H9 (cell line): ENCODE measurements around the gene CA12. TPM values are rescaled to one million over a fixed set of nuclear protein-coding genes. Genes with fewer than 3 reads are reported as not detected.

Experiments used
- DNase-seq: peaks from one replicate; pipeline ENCODE4 v3.0.0-alpha.2; 2017
- H2AFZ ChIP-seq: one replicate; pipeline ENCODE4 v1.6.1; 2013; ENCODE audit warnings: mild to moderate bottlenecking, low read length, control low read depth, moderate library complexity
- H2AK5ac ChIP-seq: 2 replicates; pipeline ENCODE4 v1.6.1; 2013; ENCODE audit warnings: low read length, control low read depth, mixed read lengths; ENCODE audit not compliant: insufficient read length
- H2BK120ac ChIP-seq: one replicate; pipeline ENCODE4 v1.6.1; 2013; ENCODE audit warnings: low read depth, mild to moderate bottlenecking, low read length, control low read depth, inconsistent platforms; ENCODE audit not compliant: poor library complexity, severe bottlenecking
- H2BK12ac ChIP-seq: 2 replicates; pipeline ENCODE4 v1.6.1; 2013; ENCODE audit warnings: low read length, control low read depth, mixed read lengths, low read depth; ENCODE audit not compliant: insufficient read length
- H2BK15ac ChIP-seq: 2 replicates; pipeline ENCODE4 v1.6.1; 2013; ENCODE audit warnings: low read depth, low read length, control low read depth
- H2BK20ac ChIP-seq: one replicate; pipeline ENCODE4 v1.6.1; 2013; ENCODE audit warnings: low read depth, mild to moderate bottlenecking, low read length, control low read depth, inconsistent platforms; ENCODE audit not compliant: poor library complexity, severe bottlenecking
- H2BK5ac ChIP-seq: 2 replicates; pipeline ENCODE4 v1.6.1; 2013; ENCODE audit warnings: low read length, control low read depth, mixed read lengths; ENCODE audit not compliant: insufficient read length
- H3K14ac ChIP-seq: 2 replicates; pipeline ENCODE4 v1.6.1; 2013; ENCODE audit warnings: low read length, control low read depth; ENCODE audit not compliant: insufficient read depth
- H3K18ac ChIP-seq: 2 replicates; pipeline ENCODE4 v1.6.1; 2013; ENCODE audit warnings: low read depth, mild to moderate bottlenecking, mixed read lengths, low read length, control low read depth; ENCODE audit not compliant: insufficient read length
- H3K23ac ChIP-seq: 2 replicates; pipeline ENCODE4 v1.6.1; 2013; ENCODE audit warnings: low read length, control low read depth, mixed read lengths, low read depth; ENCODE audit not compliant: insufficient read length
- H3K23me2 ChIP-seq: 2 replicates; pipeline ENCODE4 v1.6.1; 2013; ENCODE audit warnings: low read depth, mild to moderate bottlenecking, mixed read lengths, low read length, control low read depth; ENCODE audit not compliant: insufficient read length, poor library complexity, severe bottlenecking
- H3K27ac ChIP-seq: 2 replicates; pipeline ENCODE4 v1.5.1; 2013; ENCODE audit warnings: low read length, control low read depth, mixed read lengths, low read depth; ENCODE audit not compliant: insufficient read length
- H3K27me3 ChIP-seq: 2 replicates; pipeline ENCODE4 v1.6.1; 2013; ENCODE audit warnings: low read length, control low read depth, inconsistent platforms; ENCODE audit not compliant: insufficient read depth
- H3K4ac ChIP-seq: 2 replicates; pipeline ENCODE4 v1.6.1; 2013; ENCODE audit warnings: low read depth, mild to moderate bottlenecking, control low read depth, inconsistent platforms, low read length, moderate library complexity
- H3K4me1 ChIP-seq: 2 replicates; pipeline ENCODE4 v1.6.1; 2013; ENCODE audit warnings: low read length, control low read depth, inconsistent platforms; ENCODE audit not compliant: insufficient read depth
- H3K4me2 ChIP-seq: 2 replicates; pipeline ENCODE4 v1.6.1; 2013; ENCODE audit warnings: low read length, control low read depth, mixed read lengths; ENCODE audit not compliant: insufficient read length, insufficient read depth
- H3K56ac ChIP-seq: 2 replicates; pipeline ENCODE4 v1.6.1; 2013; ENCODE audit warnings: low read depth, mild to moderate bottlenecking, mixed read lengths, low read length, control low read depth; ENCODE audit not compliant: insufficient read length
- H3K79me1 ChIP-seq: 2 replicates; pipeline ENCODE4 v1.6.1; 2013; ENCODE audit warnings: low read depth, mild to moderate bottlenecking, moderate library complexity, low read length, control low read depth, inconsistent platforms; ENCODE audit not compliant: insufficient read depth, poor library complexity, severe bottlenecking
- H3K79me2 ChIP-seq: 2 replicates; pipeline ENCODE4 v1.6.1; 2013; ENCODE audit warnings: low read length, control low read depth, inconsistent platforms; ENCODE audit not compliant: insufficient read depth
- H3K9ac ChIP-seq: 2 replicates; pipeline ENCODE4 v1.6.1; 2013; ENCODE audit warnings: low read length, control low read depth, mixed read lengths; ENCODE audit not compliant: insufficient read length; ENCODE audit errors: extremely low read depth
- H3K9me3 ChIP-seq: one replicate; pipeline ENCODE4 v1.6.1; 2013; ENCODE audit warnings: low read depth, low read length, inconsistent platforms; ENCODE audit not compliant: control insufficient read depth
- H3T11ph ChIP-seq: one replicate; pipeline ENCODE4 v1.6.1; 2013; ENCODE audit warnings: mild to moderate bottlenecking, low read length, control low read depth, inconsistent platforms
- H4K20me1 ChIP-seq: one replicate; pipeline ENCODE4 v1.6.1; 2013; ENCODE audit not compliant: control insufficient read depth, insufficient read length, insufficient read depth
- H4K5ac ChIP-seq: 2 replicates; pipeline ENCODE4 v1.6.1; 2013; ENCODE audit warnings: low read depth, mild to moderate bottlenecking, mixed read lengths, low read length, control low read depth; ENCODE audit not compliant: insufficient read length
- H4K8ac ChIP-seq: replicated peaks from 2 replicates; pipeline ENCODE4 v1.6.1; 2013; ENCODE audit warnings: low read length, control low read depth, mixed read lengths, low read depth; ENCODE audit not compliant: insufficient read length
- H4K91ac ChIP-seq: 2 replicates; pipeline ENCODE4 v1.6.1; 2013; ENCODE audit warnings: low read depth, mild to moderate bottlenecking, moderate library complexity, mixed read lengths, low read length, control low read depth; ENCODE audit not compliant: insufficient read length
- H3K27ac Mint-ChIP-seq, 3 experiments: 2 replicates in 2 of 3; 3 replicates in 1 of 3; pipeline ENCODE4 v1.8.0; 2020 to 2021; ENCODE audit warnings: mixed read lengths in 3 of 3, mild to moderate bottlenecking in 1 of 3, moderate library complexity in 1 of 3
- H3K27me3 Mint-ChIP-seq: 2 replicates; pipeline ENCODE4 v1.8.0; 2021; ENCODE audit warnings: low read depth, mild to moderate bottlenecking, moderate library complexity, mixed read lengths
- H3K36me3 Mint-ChIP-seq, 3 experiments: 2 replicates in 2 of 3; 3 replicates in 1 of 3; pipeline ENCODE4 v1.8.0; 2020 to 2021; ENCODE audit warnings: low read depth in 3 of 3, mixed read lengths in 3 of 3; ENCODE audit not compliant: insufficient read depth in 1 of 3
- H3K4me1 Mint-ChIP-seq, 2 experiments: 2 replicates each; pipeline ENCODE4 v1.8.0; 2020; ENCODE audit warnings: mixed read lengths in 2 of 2
- H3K4me3 Mint-ChIP-seq, 2 experiments: 2 replicates in 1 of 2; 3 replicates in 1 of 2; pipeline ENCODE4 v1.8.0; 2020 to 2021; ENCODE audit warnings: mild to moderate bottlenecking in 2 of 2, mixed read lengths in 2 of 2, moderate library complexity in 1 of 2
- H3K9me3 Mint-ChIP-seq, 2 experiments: 2 replicates in 1 of 2; 3 replicates in 1 of 2; pipeline ENCODE4 v1.8.0; 2020; ENCODE audit warnings: mild to moderate bottlenecking in 2 of 2, mixed read lengths in 2 of 2, moderate library complexity in 1 of 2
- CTCF ChIP-seq: fragments of 200-600 bp; sonication (generic); conservative IDR thresholded peaks from 3 replicates; pipeline ENCODE4 v1.8.0; 2021; ENCODE audit warnings: antibody characterized with exemption, mild to moderate bottlenecking
- WGBS: extraction: QIAGEN DNeasy Blood & Tissue Kit; methylation state at CpG from one replicate; pipeline ENCODE4 v1.1.7; 2013; ENCODE audit warnings: missing lambda C conversion rate, low lambda C conversion rate, mixed read lengths; ENCODE audit not compliant: insufficient read length; ENCODE audit errors: extremely low coverage; 5-methylcytosine and 5-hydroxymethylcytosine counted together
- total RNA-seq: library from RNA; stranded (reverse); gene quantifications from 2 replicates; pipeline ENCODE4 v1.2.1, GENCODE V29; 2021

CA12 gene
- total RNA-seq, 1 experiment from 2014 or later, result 0.68 TPM

- Histone ChIP-seq H4K8ac (no peak overlapping the region), H3K56ac (no peak overlapping the region), H2BK120ac (no peak overlapping the region), H3K27ac (no peak overlapping the region), H2AFZ (no peak overlapping the region), H3K79me1 (no peaks in the 10 kb centered on the region), H2BK20ac (no peak overlapping the region), H2BK15ac (no peak overlapping the region), H3T11ph (no peak overlapping the region), H3K4me1 (peaks cover 4% of the 10 kb centered on the region; the same call in 1 of the 2 replicates), H3K27me3 (no peaks in the 10 kb centered on the region), H3K23me2 (no peaks in the 10 kb centered on the region), H3K4me2 (no peak overlapping the region), H4K5ac (no peak overlapping the region), H2BK5ac (no peak overlapping the region), H3K23ac (no peak overlapping the region), H3K18ac (no peak overlapping the region), H2AK5ac (no peak overlapping the region), H4K91ac (no peak overlapping the region), H3K9me3 (no peaks in the 10 kb centered on the region), H3K9ac (no peak overlapping the region), H3K14ac (no peak overlapping the region), H4K20me1 (no peaks in the 10 kb centered on the region), H3K79me2 (no peaks in the 10 kb centered on the region), H2BK12ac (no peak overlapping the region), H3K4ac (no peak overlapping the region)
- Mint-ChIP-seq H3K4me3 (no peak overlapping the region), H3K9me3 (no peaks in the 10 kb centered on the region), H3K36me3 (no peaks in the 10 kb centered on the region), H3K27me3 (peaks cover 6% of the 10 kb centered on the region; the same call in 1 of the 2 replicates), H3K4me1 (peaks cover 13 to 17% of the 10 kb centered on the region in 2 experiments), H3K27ac (no peak overlapping the region)
- DNase-seq, result no peak
- no peak for TF ChIP-seq CTCF
- no CpG with 5 or more reads among the region's 2 CpGs for WGBS
Measured at GRCh38 chr15:63334821-63335220, 46.8 kb downstream of the CA12 start.
